Trophoblast cell (in vitro differentiated cells and primary cell): ENCODE results near the gene FAM25G.

Source experiments
- DNase-seq, 2 donors: peaks; one replicate each; pipeline ENCODE4 v3.0.0-alpha.2; 2016
- H2AFZ ChIP-seq: 2 replicates; pipeline ENCODE4 v1.6.1; 2013; ENCODE audit warnings: low read length, moderate library complexity, mild to moderate bottlenecking; ENCODE audit not compliant: insufficient read depth, poor library complexity
- H2AK5ac ChIP-seq: 2 replicates; pipeline ENCODE4 v1.6.1; 2013; ENCODE audit warnings: mild to moderate bottlenecking, low read length
- H2BK120ac ChIP-seq: 2 replicates; pipeline ENCODE4 v1.6.1; 2013; ENCODE audit warnings: low read length, mild to moderate bottlenecking, moderate library complexity; ENCODE audit not compliant: insufficient read depth, poor library complexity
- H2BK12ac ChIP-seq: 2 replicates; pipeline ENCODE4 v1.6.1; 2013; ENCODE audit warnings: mild to moderate bottlenecking, low read length, moderate library complexity
- H2BK5ac ChIP-seq: 2 replicates; pipeline ENCODE4 v1.6.1; 2013; ENCODE audit warnings: low read length, low read depth, moderate library complexity, mild to moderate bottlenecking; ENCODE audit not compliant: poor library complexity
- H3K14ac ChIP-seq: 2 replicates; pipeline ENCODE4 v1.6.1; 2013; ENCODE audit warnings: mild to moderate bottlenecking, low read length
- H3K18ac ChIP-seq: 2 replicates; pipeline ENCODE4 v1.6.1; 2013; ENCODE audit warnings: mild to moderate bottlenecking, low read length
- H3K23ac ChIP-seq: 2 replicates; pipeline ENCODE4 v1.6.1; 2013; ENCODE audit warnings: low read length
- H3K27ac ChIP-seq: 2 replicates; pipeline ENCODE4 v1.5.1; 2013; ENCODE audit warnings: low read depth, mild to moderate bottlenecking, inconsistent platforms, low read length, moderate library complexity
- H3K27me3 ChIP-seq: 2 replicates; pipeline ENCODE4 v1.6.1; 2013; ENCODE audit warnings: inconsistent platforms, mild to moderate bottlenecking, low read length, moderate library complexity; ENCODE audit not compliant: insufficient read depth
- H3K36me3 ChIP-seq, 2 experiments: 1 replicate in 1 of 2; 2 replicates in 1 of 2; pipeline ENCODE4 v1.6.1; 2013; ENCODE audit warnings: low read length in 2 of 2, mild to moderate bottlenecking in 2 of 2, moderate library complexity in 1 of 2; ENCODE audit not compliant: insufficient read depth in 2 of 2, control insufficient read depth in 1 of 2
- H3K4ac ChIP-seq: 2 replicates; pipeline ENCODE4 v1.6.1; 2013; ENCODE audit warnings: low read depth, mild to moderate bottlenecking, low read length, moderate library complexity
- H3K4me1 ChIP-seq, 2 experiments: 1 replicate in 1 of 2; 2 replicates in 1 of 2; pipeline ENCODE4 v1.6.1; 2013; ENCODE audit warnings: low read length in 2 of 2, mild to moderate bottlenecking in 2 of 2, moderate library complexity in 1 of 2; ENCODE audit not compliant: insufficient read depth in 2 of 2, control insufficient read depth in 1 of 2
- H3K4me2 ChIP-seq: 2 replicates; pipeline ENCODE4 v1.6.1; 2013; ENCODE audit warnings: inconsistent platforms, mild to moderate bottlenecking, low read length, moderate library complexity
- H3K4me3 ChIP-seq: 2 replicates; pipeline ENCODE4 v1.5.1; 2013; ENCODE audit warnings: mild to moderate bottlenecking, low read depth, low read length, inconsistent platforms
- H3K79me1 ChIP-seq: one replicate; pipeline ENCODE4 v1.6.1; 2013; ENCODE audit warnings: low read length
- H3K79me2 ChIP-seq: 2 replicates; pipeline ENCODE4 v1.6.1; 2013; ENCODE audit warnings: low read length, mild to moderate bottlenecking; ENCODE audit not compliant: control insufficient read depth, insufficient read depth, poor library complexity
- H3K9ac ChIP-seq: 2 replicates; pipeline ENCODE4 v1.6.1; 2013; ENCODE audit warnings: mild to moderate bottlenecking, low read length
- H3K9me3 ChIP-seq: 2 replicates; pipeline ENCODE4 v1.6.1; 2013; ENCODE audit warnings: low read depth, mild to moderate bottlenecking, control low read depth, inconsistent platforms, low read length; ENCODE audit not compliant: insufficient read depth
- H4K12ac ChIP-seq: 2 replicates; pipeline ENCODE4 v1.6.1; 2013; ENCODE audit warnings: low read depth, mild to moderate bottlenecking, low read length, moderate library complexity
- H4K8ac ChIP-seq: 2 replicates; pipeline ENCODE4 v1.6.1; 2013; ENCODE audit warnings: low read depth, mild to moderate bottlenecking, low read length, moderate library complexity
- H4K91ac ChIP-seq: one replicate; pipeline ENCODE4 v1.6.1; 2013; ENCODE audit warnings: low read depth, mild to moderate bottlenecking, low read length, moderate library complexity
- WGBS: extraction: QIAGEN DNeasy Blood & Tissue Kit; methylation state at CpG from one replicate; pipeline ENCODE4 v1.1.7; 2013; ENCODE audit warnings: missing lambda C conversion rate; ENCODE audit not compliant: insufficient read length, insufficient coverage; ENCODE audit errors: extremely low coverage; 5-methylcytosine and 5-hydroxymethylcytosine counted together

FAM25G gene

GRCh38 chr10:47454008-47454779 is 37.3 kb downstream of the FAM25G start:
- Histone ChIP-seq H4K12ac (no peak overlapping the region), H3K14ac (no peak overlapping the region), H3K4me1 (peaks cover 3% of the 10 kb centered on the region in 2 experiments), H2BK12ac (no peak overlapping the region), H3K79me1 (peaks cover 2% of the 10 kb centered on the region), H3K23ac (no peak overlapping the region), H3K79me2 (no peaks in the 10 kb centered on the region), H3K36me3 (no peaks in the 10 kb centered on the region), H3K4ac (no peak overlapping the region), H2AK5ac (no peak overlapping the region), H4K91ac (no peak overlapping the region), H3K9me3 (peaks cover 4% of the 10 kb centered on the region), H4K8ac (no peak overlapping the region), H3K9ac (no peak overlapping the region), H2BK5ac (no peak overlapping the region), H3K4me3 (no peak overlapping the region), H3K18ac (no peak overlapping the region), H2BK120ac (no peak overlapping the region), H3K27ac (no peak overlapping the region), H3K4me2 (no peak overlapping the region), H3K27me3 (no peaks in the 10 kb centered on the region), H2AFZ (no peak overlapping the region)
- no peak for DNase-seq
- WGBS, result no CpG with 5 or more reads among the region's 10 CpGs

- H4K12ac ChIP-seq, result no peak overlapping the region
- H3K23ac ChIP-seq, result peak overlapping the region; percentile 11
- H3K4me3 ChIP-seq, result peak overlapping the region; percentile 37
- H3K27ac ChIP-seq, result no peak overlapping the region
- no peak for DNase-seq
- H3K4me1 ChIP-seq, result peaks cover 2% of the 10 kb centered on the region in 2 experiments
- no peak overlapping the region for H3K4ac ChIP-seq
- H3K14ac ChIP-seq, result no peak overlapping the region
- no peak overlapping the region for H2AK5ac ChIP-seq
- no peak overlapping the region for H2AFZ ChIP-seq
- no peak overlapping the region for H2BK12ac ChIP-seq
- no peaks in the 10 kb centered on the region for H3K36me3 ChIP-seq
- H3K79me1 ChIP-seq, result peaks cover 2% of the 10 kb centered on the region
- peaks cover 4% of the 10 kb centered on the region for H3K9me3 ChIP-seq
- no peak overlapping the region for H2BK5ac ChIP-seq
- H3K9ac ChIP-seq, result no peak overlapping the region
- no CpG with 5 or more reads among the region's 7 CpGs for WGBS
- H3K4me2 ChIP-seq, result no peak overlapping the region
- H4K91ac ChIP-seq, result no peak overlapping the region
- H3K79me2 ChIP-seq, result no peaks in the 10 kb centered on the region
- no peak overlapping the region for H2BK120ac ChIP-seq
- no peaks in the 10 kb centered on the region for H3K27me3 ChIP-seq
- H4K8ac ChIP-seq, result no peak overlapping the region
- no peak overlapping the region for H3K18ac ChIP-seq
These were observed 38.1 kb downstream of the FAM25G start for GRCh38 chr10:47453141-47454007.

- Histone ChIP-seq H2AK5ac (no peak overlapping the region), H4K91ac (no peak overlapping the region), H3K79me2 (no peaks in the 10 kb centered on the region), H3K4me3 (peak overlapping the region; percentile 5), H3K9ac (no peak overlapping the region), H3K9me3 (peaks cover 7% of the 10 kb centered on the region), H3K14ac (no peak overlapping the region), H3K27me3 (no peaks in the 10 kb centered on the region), H2AFZ (no peak overlapping the region), H3K4me1 (no peaks in the 10 kb centered on the region), H3K4me2 (no peak overlapping the region), H2BK12ac (no peak overlapping the region), H3K23ac (no peak overlapping the region), H2BK120ac (no peak overlapping the region), H3K4ac (no peak overlapping the region), H4K8ac (no peak overlapping the region), H3K36me3 (no peaks in the 10 kb centered on the region), H3K27ac (no peak overlapping the region), H2BK5ac (no peak overlapping the region), H3K79me1 (peaks cover 2% of the 10 kb centered on the region), H4K12ac (no peak overlapping the region), H3K18ac (no peak overlapping the region)
- WGBS, result no CpG with 5 or more reads among the region's 11 CpGs
- DNase-seq, result no peak
These were observed 38.9 kb downstream of the FAM25G start for GRCh38 chr10:47452495-47453140.

- DNase-seq, result no peak
- WGBS, result no CpG with 5 or more reads among the region's 7 CpGs
- no peak overlapping the region for H3K23ac ChIP-seq
These were observed 39.5 kb downstream of the FAM25G start for GRCh38 chr10:47451998-47452494.

More at GRCh38 chr10:47451998-47452494, 39.5 kb downstream of the FAM25G start:
- H2AFZ ChIP-seq, result no peak overlapping the region
- no peak overlapping the region for H3K18ac ChIP-seq
- no peak overlapping the region for H4K12ac ChIP-seq
- H3K4me2 ChIP-seq, result no peak overlapping the region
- H3K79me2 ChIP-seq, result no peaks in the 10 kb centered on the region
- no peak overlapping the region for H3K9ac ChIP-seq
- peaks cover 2% of the 10 kb centered on the region for H3K79me1 ChIP-seq
- no peak overlapping the region for H4K8ac ChIP-seq
- no peak overlapping the region for H3K4ac ChIP-seq
- no peaks in the 10 kb centered on the region for H3K27me3 ChIP-seq
- H3K4me3 ChIP-seq, result no peak overlapping the region
- H4K91ac ChIP-seq, result no peak overlapping the region
- H2BK12ac ChIP-seq, result no peak overlapping the region
- no peak overlapping the region for H3K27ac ChIP-seq
- no peaks in the 10 kb centered on the region for H3K4me1 ChIP-seq
- H3K9me3 ChIP-seq, result peaks cover 7% of the 10 kb centered on the region
- no peak overlapping the region for H2AK5ac ChIP-seq
- H3K14ac ChIP-seq, result no peak overlapping the region
- no peak overlapping the region for H2BK5ac ChIP-seq
- H2BK120ac ChIP-seq, result no peak overlapping the region
- no peaks in the 10 kb centered on the region for H3K36me3 ChIP-seq
